Suprapubic skin (tissue), 3 donors: ENCODE data around the gene NARF.

Experiments used
- CTCF ChIP-seq, 2 donors: fragments of 200-600 bp in 1 of 2; fragments of 450-650 bp in 1 of 2; sonication (generic) in 1 of 2; IDR thresholded peaks; one replicate each; pipeline ENCODE4 v1.5.1; 2016 to 2019; ENCODE audit warnings: antibody characterized with exemption in 2 of 2, mild to moderate bottlenecking in 1 of 2, moderate library complexity in 1 of 2
- EP300 ChIP-seq: sonication (generic); formaldehyde crosslinking; IDR thresholded peaks from one replicate; pipeline ENCODE4 v1.6.1; 2017; ENCODE audit warnings: antibody characterized with exemption
- POLR2A ChIP-seq, 2 donors: fragments of 450-650 bp; IDR thresholded peaks; one replicate each; pipeline ENCODE4 v1.6.1; 2017; ENCODE audit warnings: antibody characterized with exemption in 2 of 2, mild to moderate bottlenecking in 2 of 2, moderate library complexity in 2 of 2

GRCh38 chr17:82524540-82524939 lies 66.0 kb downstream of the NARF start:
- TF ChIP-seq CTCF (IDR thresholded peaks at IDR 0.05) (no peak), POLR2A (IDR thresholded peaks at IDR 0.05) (no peak), EP300 (no peak)
